Measurements from ENCODE around the gene TMEM181.

TMEM181 gene

GRCh38 chr6:158677906-158678578 is 118.2 kb downstream of the TMEM181 start:
- no peaks in the 10 kb centered on the region for H3K36me3 ChIP-seq (replicated peaks)
- TF ChIP-seq CTCF (IDR thresholded peaks at IDR 0.05; ENCODE audit: low read depth, low read length, missing control alignments), result no peak
- no peaks in the 10 kb centered on the region for H3K27me3 ChIP-seq (replicated peaks)
- H3K27ac ChIP-seq, result no peak overlapping the region
- in situ Hi-C loops (cut with HindIII; ENCODE audit: low pct_ligation_motif_present, low sequenced_read_pairs), result no loop called here
- H3K4me3 ChIP-seq (ENCODE audit: low read depth, low read length), result no peak overlapping the region
- no peak for DNase-seq

GRCh38 chr6:158680015-158680414 is 120.1 kb downstream of the TMEM181 start:
- no peak overlapping the region for H3K4me3 ChIP-seq (ENCODE audit: low read depth, low read length)
- H3K36me3 ChIP-seq (replicated peaks), result no peaks in the 10 kb centered on the region
- no peak for TF ChIP-seq CTCF (IDR thresholded peaks at IDR 0.05; ENCODE audit: low read depth, low read length, missing control alignments)
- H3K27ac ChIP-seq, result no peak overlapping the region
- H3K27me3 ChIP-seq (replicated peaks), result no peaks in the 10 kb centered on the region
- in situ Hi-C loops (cut with HindIII; ENCODE audit: low pct_ligation_motif_present, low sequenced_read_pairs), result no loop called here
- DNase-seq, result no peak

GRCh38 chr6:158680481-158680880 is 120.6 kb downstream of the TMEM181 start:
- in situ Hi-C loops (cut with HindIII; ENCODE audit: low pct_ligation_motif_present, low sequenced_read_pairs), result no loop called here
- Histone ChIP-seq H3K27ac (no peak overlapping the region), H3K36me3 (replicated peaks) (no peaks in the 10 kb centered on the region), H3K27me3 (replicated peaks) (no peaks in the 10 kb centered on the region), H3K4me3 (ENCODE audit: low read depth, low read length) (no peak overlapping the region)
- DNase-seq, result no peak
- TF ChIP-seq CTCF (IDR thresholded peaks at IDR 0.05; ENCODE audit: low read depth, low read length, missing control alignments), result no peak

GRCh38 chr6:158684311-158684710 is 124.4 kb downstream of the TMEM181 start:
- in situ Hi-C loops (cut with HindIII; ENCODE audit: low pct_ligation_motif_present, low sequenced_read_pairs), result no loop called here
- DNase-seq, result no peak
- H3K27me3 ChIP-seq (replicated peaks), result no peaks in the 10 kb centered on the region
- H3K4me3 ChIP-seq (ENCODE audit: low read depth, low read length), result no peak overlapping the region
- TF ChIP-seq CTCF (IDR thresholded peaks at IDR 0.05; ENCODE audit: low read depth, low read length, missing control alignments), result no peak
- H3K27ac ChIP-seq, result no peak overlapping the region
- no peaks in the 10 kb centered on the region for H3K36me3 ChIP-seq (replicated peaks)

- TF ChIP-seq CTCF (IDR thresholded peaks at IDR 0.05; ENCODE audit: low read depth, low read length, missing control alignments), result no peak
- in situ Hi-C loops (cut with HindIII; ENCODE audit: low pct_ligation_motif_present, low sequenced_read_pairs), result no loop called here
- Histone ChIP-seq H3K36me3 (replicated peaks) (no peaks in the 10 kb centered on the region), H3K27ac (no peak overlapping the region), H3K27me3 (replicated peaks) (no peaks in the 10 kb centered on the region), H3K4me3 (ENCODE audit: low read depth, low read length) (no peak overlapping the region)
- no peak for DNase-seq
Observed at GRCh38 chr6:158684745-158685324, 124.9 kb downstream of the TMEM181 start.

All from brain microvascular endothelial cell (primary cell).